Measurements from ENCODE around the gene DGKQ. TPM values are rescaled to one million over a fixed set of nuclear protein-coding genes. Genes with fewer than 3 reads are reported as not detected.

The DGKQ gene
- total RNA-seq, 1 experiment from 2014 or later, result 15.9 TPM

- POLR2A ChIA-PET, result no interaction called here
- DNase-seq (ENCODE audit: unreplicated experiment), result no peak
- Mint-ChIP-seq H3K27ac (ENCODE audit: low read depth, unreplicated experiment) (no peak overlapping the region), H3K4me3 (ENCODE audit: unreplicated experiment) (no peak overlapping the region), H3K4me1 (ENCODE audit: insufficient read depth, unreplicated experiment) (no peaks in the 10 kb centered on the region), H3K36me3 (ENCODE audit: insufficient read depth, unreplicated experiment) (peaks cover 5% of the 10 kb centered on the region), H3K27me3 (ENCODE audit: insufficient read depth, unreplicated experiment) (peaks cover 19% of the 10 kb centered on the region), H3K9me3 (ENCODE audit: unreplicated experiment) (no peaks in the 10 kb centered on the region)
- no TSS peak for BruUV-seq (replicated peaks)
- CTCF ChIA-PET, result no interaction called here
- intact Hi-C loops (cut with micrococcal nuclease), result no loop called here
- no peak for TF ChIP-seq CTCF (IDR thresholded peaks at IDR 0.05; ENCODE audit: unreplicated experiment)
Measured at GRCh38 chr4:995311-996026, 22.1 kb upstream of the DGKQ start.

DNA sequence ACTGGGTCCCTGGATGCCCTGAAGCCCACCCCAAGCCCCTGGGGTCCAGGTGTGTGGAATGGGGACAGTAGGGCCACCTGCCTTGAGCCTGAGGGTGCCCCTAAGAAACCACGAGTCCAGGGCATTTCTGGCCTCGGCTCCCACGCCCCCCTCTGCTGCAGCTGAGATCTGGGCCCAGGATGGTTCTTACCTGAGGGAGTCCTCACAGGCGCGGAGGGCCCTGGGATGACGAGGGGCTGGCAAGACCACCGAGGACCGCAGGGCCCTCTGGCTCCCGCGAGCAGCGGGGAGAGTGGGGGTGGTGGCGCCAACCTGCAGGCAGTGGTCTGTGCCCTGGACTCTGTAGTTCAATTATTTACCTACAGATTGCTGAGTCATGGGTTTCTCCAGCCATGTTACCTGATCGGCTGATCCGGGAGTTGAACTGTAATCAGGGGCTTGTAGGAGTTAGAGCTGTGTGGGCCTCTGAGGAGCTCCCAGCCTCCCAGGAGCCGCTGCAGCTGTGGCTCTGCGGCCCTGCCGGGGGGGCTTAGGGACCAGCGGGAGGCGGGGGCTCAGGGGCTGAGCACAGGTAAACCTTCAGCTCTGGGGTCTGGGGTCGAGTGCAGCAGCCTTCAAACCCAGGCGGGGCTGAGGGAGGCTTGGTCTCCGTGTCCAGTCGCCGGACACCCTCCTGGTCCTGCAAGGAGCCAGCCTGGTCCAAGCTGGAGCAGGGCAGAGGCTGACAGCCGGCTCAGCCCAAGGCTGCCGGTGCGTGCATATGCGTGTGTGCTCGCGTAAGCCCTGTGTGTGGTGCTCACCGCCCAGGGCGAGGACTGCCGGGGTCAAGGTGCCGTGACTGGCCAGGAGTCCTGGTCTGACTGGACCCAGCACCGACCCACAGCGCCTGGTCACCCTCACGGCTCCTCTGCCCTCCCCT lies 20.0 kb upstream of the DGKQ start, which contains the start of gene SLC26A1:
Gene SLC26A1, minus strand, starts transcription at position 294 of the 919 bp plus-strand sequence. CDS start 1,701 bp downstream, outside the sequence.
- H3K27ac Mint-ChIP-seq (ENCODE audit: low read depth, unreplicated experiment), result no peak within 1 kb of the TSS
- DNase-seq (ENCODE audit: unreplicated experiment), result no peak
- peaks cover 4% of the 10 kb centered on the region for H3K36me3 Mint-ChIP-seq (ENCODE audit: insufficient read depth, unreplicated experiment)
- H3K27me3 Mint-ChIP-seq (ENCODE audit: insufficient read depth, unreplicated experiment), result peaks cover 5% of the 10 kb centered on the region
- no peaks in the 10 kb centered on the region for H3K4me1 Mint-ChIP-seq (ENCODE audit: insufficient read depth, unreplicated experiment)
- ChIA-PET CTCF (interaction anchor here (0.6 kb wide), 1 partner anchor 875 kb away, joined by 3 read pairs; no protein-coding TSS in a partner anchor), POLR2A (no interaction called here)
- H3K4me3 Mint-ChIP-seq (ENCODE audit: unreplicated experiment), result no peak within 1 kb of the TSS
- intact Hi-C loops (cut with micrococcal nuclease), result no loop called here
- no TSS peak for BruUV-seq (replicated peaks)
- H3K9me3 Mint-ChIP-seq (ENCODE audit: unreplicated experiment), result no peaks in the 10 kb centered on the region
- TF ChIP-seq CTCF (IDR thresholded peaks at IDR 0.05; ENCODE audit: unreplicated experiment), result no peak

- intact Hi-C loops (cut with micrococcal nuclease), result no loop called here
Measured at GRCh38 chr4:992297-993110, 19.1 kb upstream of the DGKQ start.

More at GRCh38 chr4:992297-993110, 19.1 kb upstream of the DGKQ start:
- Mint-ChIP-seq H3K4me1 (ENCODE audit: insufficient read depth, unreplicated experiment) (no peaks in the 10 kb centered on the region), H3K9me3 (ENCODE audit: unreplicated experiment) (no peaks in the 10 kb centered on the region), H3K27me3 (ENCODE audit: insufficient read depth, unreplicated experiment) (no peaks in the 10 kb centered on the region), H3K36me3 (ENCODE audit: insufficient read depth, unreplicated experiment) (peaks cover 4% of the 10 kb centered on the region), H3K27ac (ENCODE audit: low read depth, unreplicated experiment) (no peak overlapping the region), H3K4me3 (ENCODE audit: unreplicated experiment) (no peak overlapping the region)
- DNase-seq (ENCODE audit: unreplicated experiment), result no peak
- POLR2A ChIA-PET, result no interaction called here
- BruUV-seq (replicated peaks), result no TSS peak
- no peak for TF ChIP-seq CTCF (IDR thresholded peaks at IDR 0.05; ENCODE audit: unreplicated experiment)
- CTCF ChIA-PET, result no interaction called here
